Urinary bladder (tissue), 4 donors: ENCODE measurements around the gene MOCS1. TPM values are rescaled to one million over a fixed set of nuclear protein-coding genes. Genes with fewer than 3 reads are reported as not detected.

Experiments used
- DNase-seq: peaks from one replicate; pipeline ENCODE4 v3.0.0-alpha.2; 2015; ENCODE audit errors: extremely low spot score
- H3K27ac ChIP-seq: one replicate; pipeline ENCODE4 v1.5.1; 2013; ENCODE audit warnings: low read depth, mild to moderate bottlenecking, moderate library complexity
- H3K36me3 ChIP-seq: one replicate; pipeline ENCODE4 v1.6.1; 2013; ENCODE audit warnings: mild to moderate bottlenecking, moderate library complexity; ENCODE audit not compliant: insufficient read depth
- H3K4me1 ChIP-seq: one replicate; pipeline ENCODE4 v1.6.1; 2013; ENCODE audit warnings: mild to moderate bottlenecking, moderate library complexity; ENCODE audit not compliant: insufficient read depth
- H3K4me3 ChIP-seq: one replicate; pipeline ENCODE4 v1.5.1; 2013; ENCODE audit warnings: low read depth, low read length
- WGBS: extraction: QIAGEN DNeasy Blood & Tissue Kit; methylation state at CpG from one replicate; pipeline ENCODE4 v1.1.7; 2013; 5-methylcytosine and 5-hydroxymethylcytosine counted together
- polyA plus RNA-seq: library from polyadenylated mRNA; stranded (reverse); fragments of 200-250 nt; gene quantifications from one replicate; pipeline ENCODE4 v1.2.3, GENCODE V29; 2013
- total RNA-seq: library from RNA; depleted of rRNA; stranded (reverse); fragments of >200 nt; gene quantifications from one replicate; pipeline ENCODE4 v1.2.3, GENCODE V29; 2014
- donor health status: healthy with polysubstance abuse.
- donor health status: healthy.

MOCS1 gene
- total and polyA plus RNA-seq, 2 donors, result 7.0 to 20.4 TPM

- 97% methylated on average over 2 of the region's 2 CpGs for WGBS
- Histone ChIP-seq H3K4me3 (no peak overlapping the region), H3K27ac (no peak overlapping the region), H3K36me3 (no peaks in the 10 kb centered on the region), H3K4me1 (no peaks in the 10 kb centered on the region)
- DNase-seq, result no peak
These were observed 23.5 kb downstream of the MOCS1 start for GRCh38 chr6:39910744-39911143.

DNA sequence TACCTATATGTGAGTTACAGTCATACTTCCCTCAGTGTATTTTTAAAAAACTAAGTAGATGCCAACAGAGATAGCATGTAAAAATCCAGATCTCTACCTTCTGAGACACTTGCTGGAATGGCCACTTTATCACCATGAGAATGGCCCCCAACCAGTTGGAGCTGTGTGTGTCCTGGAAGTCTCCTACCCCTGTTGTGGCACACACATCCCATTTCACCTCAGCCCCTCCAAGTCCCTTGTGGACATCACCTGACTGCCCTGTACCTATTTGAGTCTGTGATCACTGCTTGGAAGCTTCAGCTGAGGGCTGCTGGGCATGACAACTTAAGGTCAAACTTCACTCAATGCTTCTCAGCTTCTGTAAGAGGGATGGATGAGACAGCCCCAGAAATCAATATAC is 24.1 kb downstream of the MOCS1 start:
- H3K27ac ChIP-seq, result no peak overlapping the region

DNA sequence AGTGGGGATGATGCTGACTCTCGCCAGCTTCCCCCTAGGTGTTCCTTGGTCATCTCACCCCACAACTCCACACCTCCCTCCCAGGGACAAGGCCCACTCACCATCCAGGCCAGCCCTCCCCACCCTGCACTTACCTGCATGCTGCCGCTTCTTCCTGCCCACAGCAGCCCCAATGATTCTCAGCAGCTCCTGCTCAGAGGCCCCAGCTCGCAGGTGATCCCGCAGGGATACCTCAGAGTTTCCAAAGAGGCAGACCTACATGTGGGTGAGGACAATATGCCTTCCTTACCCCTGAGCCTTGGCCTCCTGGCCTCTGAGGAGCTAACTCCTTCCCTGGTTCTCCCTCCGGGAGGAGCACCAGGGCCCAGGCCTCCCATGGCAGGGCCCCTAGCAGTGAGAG is 24.6 kb downstream of the MOCS1 start:
- H3K4me3 ChIP-seq, result no peak overlapping the region
- H3K27ac ChIP-seq, result no peak overlapping the region
- no peaks in the 10 kb centered on the region for H3K4me1 ChIP-seq
- H3K36me3 ChIP-seq, result no peaks in the 10 kb centered on the region
- no peak for DNase-seq
- WGBS, result 95% methylated on average over 5 of the region's 5 CpGs

More for the DNA sequence above, 24.1 kb downstream of the MOCS1 start:
- H3K4me3 ChIP-seq, result no peak overlapping the region
- no peak for DNase-seq
- H3K4me1 ChIP-seq, result no peaks in the 10 kb centered on the region
- H3K36me3 ChIP-seq, result no peaks in the 10 kb centered on the region

GRCh38 chr6:39908838-39909583 is 25.3 kb downstream of the MOCS1 start:
- Histone ChIP-seq H3K4me3 (no peak overlapping the region), H3K36me3 (no peaks in the 10 kb centered on the region), H3K27ac (no peak overlapping the region), H3K4me1 (no peaks in the 10 kb centered on the region)
- 82% methylated on average over 13 of the region's 13 CpGs for WGBS
- no peak for DNase-seq

DNA sequence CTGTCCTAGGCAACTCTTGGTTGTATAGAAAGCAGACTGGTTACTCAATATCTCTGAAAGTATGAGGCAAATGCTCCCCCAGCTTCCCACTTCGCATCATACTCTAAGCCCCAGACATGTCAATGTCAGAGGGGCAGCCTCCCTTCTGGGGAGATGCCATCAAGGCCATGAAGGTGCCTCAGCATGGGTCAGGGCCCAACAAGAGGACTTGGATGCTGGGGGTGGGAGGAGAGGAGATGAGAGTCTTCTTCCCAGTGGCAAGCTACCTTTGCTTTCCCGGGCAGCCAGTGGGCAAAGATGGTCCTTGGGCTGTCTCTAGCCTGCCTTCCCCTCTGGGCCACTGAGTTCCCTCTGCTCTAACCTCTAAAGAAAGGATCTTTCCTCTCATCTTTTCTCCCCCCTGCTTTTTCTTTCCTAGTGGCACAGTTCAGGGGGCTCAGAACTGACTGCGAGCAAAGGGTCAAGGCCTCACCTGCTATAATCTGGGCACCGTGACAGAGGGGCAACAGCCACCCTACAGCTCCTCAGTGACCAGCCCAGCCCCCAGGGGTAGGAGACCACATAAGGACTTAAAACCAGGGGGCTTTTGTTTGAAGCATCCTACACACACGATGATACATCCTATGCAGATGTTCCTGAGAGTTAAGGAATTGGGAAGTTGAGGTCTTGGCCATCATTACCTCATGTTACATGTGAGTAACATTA is 26.2 kb downstream of the MOCS1 start:
- Histone ChIP-seq H3K36me3 (no peaks in the 10 kb centered on the region), H3K4me1 (no peaks in the 10 kb centered on the region), H3K27ac (no peak overlapping the region), H3K4me3 (no peak overlapping the region)
- no peak for DNase-seq
- 94% methylated on average over 5 of the region's 5 CpGs for WGBS

DNA sequence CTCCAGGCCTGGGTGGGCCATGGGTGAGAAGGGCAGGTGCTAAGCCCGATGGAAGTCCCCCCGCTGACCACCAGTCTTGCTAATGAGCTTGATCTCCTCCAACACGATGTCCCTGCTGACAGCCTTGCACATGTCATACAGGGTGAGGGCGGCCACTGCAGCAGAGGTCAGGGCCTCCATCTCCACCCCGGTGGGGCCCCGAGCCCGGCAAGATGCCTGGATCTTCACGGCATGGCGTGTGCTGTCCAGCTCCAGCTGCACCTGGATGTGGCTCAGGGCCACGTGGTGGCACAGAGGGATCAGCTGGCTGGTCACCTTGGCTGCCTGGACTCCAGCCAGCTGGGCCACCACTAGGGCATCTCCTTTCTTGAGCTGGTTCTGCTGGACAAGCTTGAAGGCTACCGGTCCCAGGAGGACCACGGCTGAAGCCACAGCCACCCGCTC is 27.9 kb downstream of the MOCS1 start:
- Histone ChIP-seq H3K4me1 (no peaks in the 10 kb centered on the region), H3K36me3 (no peaks in the 10 kb centered on the region), H3K4me3 (no peak overlapping the region), H3K27ac (no peak overlapping the region)
- WGBS, result 84% methylated on average over 13 of the region's 13 CpGs
- no peak for DNase-seq

DNA sequence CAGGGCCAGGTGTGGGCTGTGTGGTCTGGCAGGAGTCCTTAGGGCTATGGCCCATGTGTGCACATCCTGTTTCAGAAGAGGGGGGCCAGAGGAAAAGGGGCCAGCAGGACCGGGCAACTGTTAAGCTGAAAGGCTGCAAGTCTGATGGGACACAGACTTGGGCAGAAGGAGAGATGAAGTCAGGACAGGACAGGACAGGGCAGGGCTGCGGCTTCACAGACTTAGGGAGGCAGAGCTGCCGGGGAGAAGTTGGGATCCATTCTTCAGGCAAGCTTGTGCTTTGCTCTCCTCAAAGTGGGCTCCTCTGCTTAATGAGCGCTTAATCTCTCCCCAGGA is 28.7 kb downstream of the MOCS1 start:
- H3K27ac ChIP-seq, result no peak overlapping the region
- no peak for DNase-seq
- H3K4me1 ChIP-seq, result no peaks in the 10 kb centered on the region
- H3K36me3 ChIP-seq, result no peaks in the 10 kb centered on the region
- no peak overlapping the region for H3K4me3 ChIP-seq
- WGBS, result 83% methylated on average over 4 of the region's 4 CpGs

- no peak for DNase-seq
- H3K4me1 ChIP-seq, result no peaks in the 10 kb centered on the region
- no peaks in the 10 kb centered on the region for H3K36me3 ChIP-seq
- no peak overlapping the region for H3K27ac ChIP-seq
- WGBS, result 75% methylated on average over 4 of the region's 4 CpGs
- no peak overlapping the region for H3K4me3 ChIP-seq
These were observed 29.2 kb downstream of the MOCS1 start for GRCh38 chr6:39904946-39905639.

DNA sequence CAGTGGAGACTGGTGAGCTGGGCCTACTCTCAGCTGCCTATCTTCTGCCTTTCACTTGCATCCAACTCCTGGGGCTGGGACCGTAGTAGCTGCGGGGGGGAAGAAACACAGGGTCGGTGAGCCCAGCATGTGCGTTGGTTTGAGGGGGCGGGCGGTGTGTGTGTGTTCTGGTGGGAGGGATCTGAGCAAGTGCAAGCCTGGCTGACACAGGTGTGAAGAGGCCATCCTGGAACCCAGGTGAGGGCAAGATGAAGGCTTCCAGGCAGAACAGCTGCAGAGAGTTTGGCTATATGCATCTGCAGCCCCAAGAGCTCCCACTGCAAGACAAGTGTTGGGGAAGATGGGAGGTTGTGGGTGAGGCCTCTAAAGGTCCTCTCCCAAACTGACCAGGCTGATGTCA is 30.6 kb downstream of the MOCS1 start:
- Histone ChIP-seq H3K27ac (no peak overlapping the region), H3K4me1 (no peaks in the 10 kb centered on the region), H3K4me3 (no peak overlapping the region), H3K36me3 (no peaks in the 10 kb centered on the region)
- DNase-seq, result no peak
- 94% methylated on average over 6 of the region's 6 CpGs for WGBS

GRCh38 chr6:39902786-39903465 is 31.3 kb downstream of the MOCS1 start:
- no peaks in the 10 kb centered on the region for H3K36me3 ChIP-seq
- no peak overlapping the region for H3K4me3 ChIP-seq
- 96% methylated on average over 4 of the region's 4 CpGs for WGBS
- DNase-seq, result no peak
- no peaks in the 10 kb centered on the region for H3K4me1 ChIP-seq
- H3K27ac ChIP-seq, result no peak overlapping the region

DNA sequence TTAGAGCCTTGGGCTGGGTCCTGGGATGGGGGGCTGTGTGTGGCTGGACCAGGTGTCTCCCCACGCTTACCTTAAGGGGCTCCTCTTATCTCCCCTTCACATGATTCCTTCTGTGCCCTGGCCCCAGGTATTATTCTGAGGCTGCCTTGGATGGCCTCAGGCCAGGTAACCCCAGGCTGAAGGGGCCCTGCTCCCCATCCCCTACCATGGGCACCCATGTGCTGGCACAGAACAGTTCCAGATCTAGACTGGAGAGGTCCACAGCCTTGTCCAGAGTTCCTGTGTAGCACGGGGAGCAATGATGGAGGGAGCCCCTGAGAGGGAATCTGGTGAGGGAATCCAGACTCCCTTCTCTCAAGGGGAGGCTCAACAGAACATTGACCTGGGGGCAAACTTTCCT is 32.1 kb downstream of the MOCS1 start:
- Histone ChIP-seq H3K27ac (no peak overlapping the region), H3K36me3 (no peaks in the 10 kb centered on the region), H3K4me3 (no peak overlapping the region), H3K4me1 (no peaks in the 10 kb centered on the region)
- WGBS, result 90% methylated on average over 2 of the region's 2 CpGs
- no peak for DNase-seq

GRCh38 chr6:39901670-39902069 is 32.6 kb downstream of the MOCS1 start:
- H3K27ac ChIP-seq, result no peak overlapping the region
- H3K4me3 ChIP-seq, result no peak overlapping the region
- H3K36me3 ChIP-seq, result no peaks in the 10 kb centered on the region
- WGBS, result 76% methylated on average over 19 of the region's 19 CpGs
- no peak for DNase-seq
- no peaks in the 10 kb centered on the region for H3K4me1 ChIP-seq

GRCh38 chr6:39901116-39901655 is 33.1 kb downstream of the MOCS1 start:
- H3K36me3 ChIP-seq, result no peaks in the 10 kb centered on the region
- no peak overlapping the region for H3K27ac ChIP-seq
- WGBS, result 86% methylated on average over 10 of the region's 10 CpGs
- no peak overlapping the region for H3K4me3 ChIP-seq
- no peaks in the 10 kb centered on the region for H3K4me1 ChIP-seq
- DNase-seq, result no peak
